LHCN-M2 (cell line): ENCODE data around the gene OR2D2. TPM values are rescaled to one million over a fixed set of nuclear protein-coding genes. Genes with fewer than 3 reads are reported as not detected.
A peak's percentile ranks its signal among the peaks of the same experiment; 100 is the strongest.
"Not testable (repeated sequence)": the region's sequence is repeated elsewhere in the genome, so short reads cannot be mapped to it uniquely, and the experiment has no call there.

Experiments used
- DNase-seq: peaks from one replicate; pipeline ENCODE4 v3.0.0-alpha.2; 2012; ENCODE audit warnings: low read depth
- polyA plus RNA-seq: library from polyadenylated mRNA; unstranded; fragments of >200 nt; gene quantifications from one replicate; pipeline ENCODE4 v1.2.1, GENCODE V29; 2012; ENCODE audit warnings: missing spikeins
- total RNA-seq: library from RNA; depleted of rRNA; stranded (reverse); fragments of >200 nt; gene quantifications from 2 replicates; pipeline ENCODE4 v1.2.3, GENCODE V29; 2014; rRNA removed

Gene OR2D2
- not detected in 2 replicates for total RNA-seq
- not detected for polyA plus RNA-seq

DNA sequence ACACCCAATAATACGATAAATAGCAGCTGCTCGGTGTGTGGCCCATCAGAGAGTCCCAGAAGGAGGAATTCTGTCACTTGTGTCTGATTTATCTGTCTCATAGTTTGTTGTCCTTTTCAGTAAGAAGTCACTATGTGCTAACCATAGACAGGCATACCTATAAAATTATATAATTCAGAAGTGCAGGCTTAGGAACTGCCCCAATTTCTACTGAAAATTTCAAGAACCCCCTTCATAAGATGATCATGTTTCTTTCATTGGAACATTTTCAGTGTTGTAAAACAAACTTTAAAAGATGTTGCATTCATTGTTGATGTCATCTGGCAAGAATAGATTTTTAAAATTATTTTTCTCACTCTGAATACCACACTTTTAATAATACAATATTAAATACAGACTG lies at the start of gene OR2D2:
Gene OR2D2, minus strand, starts transcription at position 101 of the 400 bp plus-strand sequence. Its CDS starts 0 bp downstream, at position 101.
- DNase-seq, result no peak

DNA sequence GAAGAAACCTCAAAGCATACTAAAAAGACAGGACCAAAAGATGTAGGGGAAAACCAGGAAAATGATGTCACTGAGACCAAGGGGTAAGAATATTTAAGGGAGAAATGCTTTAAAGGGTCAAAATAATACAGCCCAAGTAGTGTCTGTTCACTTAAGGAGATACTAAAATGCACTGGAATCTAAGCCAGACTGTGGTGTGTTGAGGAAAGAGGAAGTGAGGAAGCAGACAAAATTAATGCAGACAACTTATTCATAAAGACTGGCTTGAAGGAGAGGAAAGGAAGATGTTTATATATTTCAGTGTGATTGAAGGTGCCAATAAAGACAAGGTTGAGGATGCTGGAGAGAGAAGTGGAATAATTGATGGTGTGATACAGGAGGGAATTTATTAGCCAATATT lies 49.7 kb upstream of the OR2D2 start:
- DNase-seq, result no peak

GRCh38 chr11:6932145-6932544 lies 39.8 kb upstream of the OR2D2 start:
- DNase-seq, result no peak

DNA sequence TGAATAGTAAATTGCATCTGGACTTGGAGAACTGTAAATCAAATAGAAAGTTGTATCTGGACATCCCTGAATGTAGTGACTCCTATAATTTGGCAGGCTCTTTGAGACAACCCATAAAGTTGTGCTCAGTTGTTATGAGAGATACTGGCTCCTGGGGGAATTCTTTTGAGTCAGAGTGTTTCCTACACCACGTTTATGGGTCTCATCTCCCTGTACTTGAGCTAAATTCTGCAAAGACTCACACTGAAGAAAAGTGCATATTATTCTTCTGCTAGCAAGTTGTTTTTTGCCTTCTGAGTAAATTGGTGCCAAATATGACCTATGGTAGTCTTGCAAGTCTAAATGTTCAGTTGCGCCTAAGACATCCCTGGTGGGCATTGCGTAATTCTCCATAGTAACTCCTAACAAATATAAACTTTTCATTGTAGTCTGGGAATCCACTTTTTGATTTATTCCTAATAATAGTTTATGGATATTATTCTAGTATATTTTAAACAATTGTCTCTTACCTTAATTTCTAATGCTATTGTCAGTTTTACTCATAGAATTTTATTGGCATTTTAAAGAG lies 38.9 kb upstream of the OR2D2 start:
- DNase-seq, result no peak

- DNase-seq, result no peak
Observed at GRCh38 chr11:6928916-6929315, 36.6 kb upstream of the OR2D2 start.

DNA sequence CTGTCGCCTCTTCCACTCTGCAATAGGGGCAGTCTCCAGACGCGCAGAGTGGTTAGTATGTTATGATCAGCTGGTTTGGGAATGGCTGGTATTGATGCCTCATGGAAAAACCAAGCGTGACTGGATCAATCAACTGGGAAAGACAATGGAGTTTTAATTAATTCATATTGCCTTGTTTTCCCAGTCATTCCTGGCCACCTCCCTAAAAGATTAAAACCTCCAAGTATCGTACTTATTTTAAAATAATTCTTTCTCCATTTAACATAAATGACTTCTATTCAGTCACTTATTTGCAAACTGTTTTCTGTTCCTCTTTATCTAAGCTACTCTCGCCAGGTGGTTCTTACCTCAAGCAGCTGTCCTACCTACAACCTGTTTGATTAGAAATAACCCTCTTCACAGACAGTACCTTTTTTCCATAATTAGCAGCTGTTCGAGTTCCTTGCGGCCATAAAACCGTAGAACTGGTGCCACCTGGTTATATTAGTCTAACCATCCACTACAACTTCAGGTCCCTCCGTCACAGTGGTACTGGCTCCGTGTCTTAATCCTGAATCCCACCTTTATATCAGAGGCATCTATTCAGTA lies 34.8 kb upstream of the OR2D2 start:
- DNase-seq, result no peak

- peak; percentile 66 for DNase-seq
Observed at GRCh38 chr11:6926208-6927029, 34.1 kb upstream of the OR2D2 start, which contains the start of gene ZNF215. ZNF215 (plus strand) TSS chr11:6926426; CDS start chr11:6932273, 5,847 bp downstream.

DNA sequence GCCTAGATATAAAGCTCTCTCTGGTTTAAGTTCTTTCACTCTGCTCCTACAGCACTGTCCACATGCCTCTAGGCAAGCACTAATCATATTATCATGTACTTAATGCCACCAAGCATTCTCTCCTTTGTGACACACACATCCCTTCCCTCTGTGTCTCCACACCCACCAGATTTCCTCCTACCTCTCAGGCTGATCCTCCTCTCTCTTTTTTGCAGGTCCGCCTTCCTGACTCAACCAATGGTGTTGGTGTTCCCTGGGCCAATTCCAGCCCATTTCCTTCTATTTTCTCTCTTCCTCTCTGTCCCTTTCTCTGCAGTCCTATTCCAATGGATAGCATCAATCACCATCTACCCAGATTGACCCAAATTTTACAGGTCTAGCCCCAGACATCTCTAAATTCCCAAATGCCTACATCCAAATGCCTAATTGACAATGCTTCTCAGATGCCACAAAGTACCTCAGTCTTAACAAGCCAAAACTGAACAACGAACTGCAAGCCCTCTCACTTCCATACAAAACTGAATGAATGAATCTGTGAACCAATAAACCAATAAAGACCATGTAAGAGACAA lies 33.4 kb upstream of the OR2D2 start:
- DNase-seq, result no peak

DNA sequence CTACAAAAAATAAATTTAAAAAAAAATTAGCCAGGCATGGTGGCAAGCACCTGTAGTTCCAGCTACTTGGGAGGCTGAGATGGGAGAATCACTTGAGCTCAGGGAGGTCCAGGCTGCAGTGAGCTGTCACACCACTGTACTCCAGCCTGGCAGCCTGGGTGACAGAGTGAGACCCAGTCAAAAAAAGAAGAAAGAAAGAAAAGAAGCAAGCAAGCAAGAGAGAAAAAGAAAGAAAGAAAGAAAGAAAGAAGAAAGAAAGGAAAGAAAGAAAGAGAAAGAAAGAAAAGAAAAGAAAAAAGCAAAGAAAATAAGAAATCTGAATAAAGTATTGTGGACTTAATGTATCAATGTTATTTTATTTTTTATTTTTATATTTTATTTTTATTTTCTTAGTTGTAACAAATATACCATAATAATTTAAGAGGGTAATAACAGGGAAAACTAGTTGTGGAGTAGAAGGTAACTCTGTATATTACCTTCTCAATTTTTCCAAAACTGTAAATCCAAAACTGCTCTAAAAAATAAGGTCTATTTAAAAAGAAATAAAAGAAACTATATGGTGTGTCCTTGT lies 32.8 kb upstream of the OR2D2 start:
- DNase-seq, result no peak

GRCh38 chr11:6920702-6921101 lies 28.4 kb upstream of the OR2D2 start, which contains the start of gene OR2D3:
OR2D3 (plus strand) TSS chr11:6921002; CDS start chr11:6921002, 0 bp downstream.
- DNase-seq, result no peak

DNA sequence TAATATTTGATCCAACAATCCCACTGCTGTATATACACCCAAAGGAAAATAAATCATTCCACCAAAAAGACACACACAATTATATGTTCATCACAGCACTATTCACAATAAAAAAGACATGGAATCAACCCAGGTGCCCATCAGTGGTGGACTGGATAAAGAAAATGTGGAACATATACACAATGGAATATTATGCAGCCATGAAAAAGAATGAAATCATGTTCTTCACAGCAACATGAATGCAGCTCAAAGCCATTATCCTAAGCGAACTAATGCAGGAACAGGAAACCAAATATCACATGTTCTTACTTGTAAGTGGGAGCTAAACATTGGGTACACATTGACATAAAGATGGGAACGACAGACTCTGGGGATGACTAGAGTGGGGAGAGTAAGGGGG lies 27.4 kb upstream of the OR2D2 start:
- DNase-seq, result no peak

DNA sequence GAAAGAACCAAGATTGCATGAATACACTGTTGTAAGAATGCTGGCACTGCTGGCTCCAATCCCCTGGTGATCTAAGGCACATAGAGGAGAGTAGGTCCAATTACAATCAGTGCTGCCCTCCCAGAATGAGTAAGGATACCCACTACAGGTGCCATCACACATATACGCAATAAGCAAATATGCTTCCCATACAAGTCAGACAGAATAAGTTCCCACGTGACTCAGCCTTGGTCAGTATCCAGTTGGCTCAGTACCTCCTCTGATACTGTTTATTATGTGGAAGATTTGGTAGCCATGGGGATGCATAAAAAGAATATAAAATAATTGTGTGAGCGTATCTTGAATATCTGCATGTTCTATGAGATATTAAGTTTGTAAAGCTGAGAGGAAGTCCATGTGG lies 19.6 kb upstream of the OR2D2 start:
- DNase-seq, result peak; percentile 9

DNA sequence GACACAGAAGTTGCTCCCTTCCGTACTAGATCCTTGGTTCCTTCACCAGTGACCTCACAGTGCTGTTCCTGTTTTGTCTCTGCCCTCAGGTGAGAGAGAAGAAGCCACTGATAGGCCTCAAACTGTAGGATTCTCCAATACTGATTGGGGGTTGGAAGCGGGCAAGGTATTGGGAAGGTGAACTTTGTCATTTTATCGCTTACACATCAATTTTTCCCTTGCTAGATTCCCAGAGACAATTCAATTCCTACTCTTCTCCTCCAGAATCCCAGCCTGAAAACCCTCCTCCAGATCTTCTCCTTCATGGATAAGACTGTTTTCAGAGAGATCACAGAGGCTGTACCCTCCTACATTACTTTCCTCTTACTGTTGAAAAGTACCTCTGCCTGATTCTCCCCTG lies 19.1 kb upstream of the OR2D2 start:
- DNase-seq, result no peak

GRCh38 chr11:6904804-6905203 lies 12.5 kb upstream of the OR2D2 start:
- not testable (repeated sequence) for DNase-seq

DNA sequence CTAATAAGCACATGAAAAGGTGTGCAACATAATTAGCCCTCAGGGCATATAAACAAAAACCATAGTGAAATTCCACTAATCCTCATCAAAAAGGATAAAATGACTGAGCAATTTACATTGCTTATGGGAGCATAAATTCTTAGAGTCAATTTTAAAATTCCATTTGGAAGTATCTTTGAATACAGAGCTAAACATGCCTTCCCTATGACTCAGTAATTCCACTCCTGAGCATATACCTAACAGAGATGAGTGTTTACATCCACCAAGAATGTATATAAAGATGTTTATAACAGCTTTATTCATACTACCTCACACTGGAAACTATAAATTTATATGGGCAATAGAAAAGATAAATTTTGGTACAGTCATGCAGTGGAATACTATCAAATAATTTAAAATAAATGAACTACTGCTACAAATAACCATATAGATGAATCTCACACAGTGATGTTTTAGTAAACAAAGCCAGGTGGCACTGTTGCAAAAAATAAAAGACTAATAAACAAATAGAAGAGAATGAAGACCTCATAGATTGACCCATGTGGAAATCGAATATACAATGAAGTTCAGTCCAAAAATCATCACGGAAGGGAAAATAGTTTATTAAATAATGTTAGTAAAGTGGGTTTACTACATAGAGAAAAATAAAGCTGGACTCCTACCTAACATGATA lies 8.2 kb upstream of the OR2D2 start:
- DNase-seq, result no peak

DNA sequence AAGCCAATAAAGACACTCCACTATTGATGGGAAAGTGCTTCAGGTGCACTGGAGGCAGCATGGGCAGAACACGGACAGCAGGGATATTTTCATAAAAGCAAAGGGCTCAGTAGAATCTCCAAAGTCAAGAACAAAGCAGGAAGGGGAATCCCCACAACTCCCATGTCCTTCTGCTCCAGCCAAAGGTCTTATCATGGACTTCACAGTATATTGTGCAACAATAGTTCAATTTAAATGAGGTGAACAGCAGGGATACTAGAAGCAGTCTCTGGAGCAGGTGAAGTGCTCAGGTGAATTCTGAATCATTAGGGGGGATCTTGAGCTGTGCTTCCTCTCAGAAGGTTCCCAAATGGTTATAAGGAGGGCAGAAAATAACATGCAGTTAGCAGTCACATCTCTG lies 6.6 kb upstream of the OR2D2 start:
- no peak for DNase-seq

DNA sequence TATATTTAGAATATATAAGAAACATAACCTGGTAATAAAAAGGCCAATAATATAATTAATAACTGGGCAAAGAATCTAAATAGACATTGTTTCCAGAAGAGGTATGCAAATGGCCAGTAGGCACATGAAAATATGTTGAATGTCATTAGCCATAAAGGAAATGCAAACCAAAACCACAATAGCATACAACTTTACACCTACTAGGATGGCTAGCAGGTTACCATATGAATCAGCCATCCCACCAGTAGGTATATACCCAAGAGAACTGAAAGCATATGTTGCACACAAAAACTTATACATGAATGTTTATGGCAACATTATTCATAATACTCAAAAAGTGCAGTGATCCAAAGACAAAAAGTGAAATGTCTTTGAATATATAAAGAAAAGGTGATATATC lies 2.7 kb upstream of the OR2D2 start:
- DNase-seq, result no peak

GRCh38 chr11:6894097-6894496 lies 1.8 kb upstream of the OR2D2 start:
- no peak for DNase-seq

DNA sequence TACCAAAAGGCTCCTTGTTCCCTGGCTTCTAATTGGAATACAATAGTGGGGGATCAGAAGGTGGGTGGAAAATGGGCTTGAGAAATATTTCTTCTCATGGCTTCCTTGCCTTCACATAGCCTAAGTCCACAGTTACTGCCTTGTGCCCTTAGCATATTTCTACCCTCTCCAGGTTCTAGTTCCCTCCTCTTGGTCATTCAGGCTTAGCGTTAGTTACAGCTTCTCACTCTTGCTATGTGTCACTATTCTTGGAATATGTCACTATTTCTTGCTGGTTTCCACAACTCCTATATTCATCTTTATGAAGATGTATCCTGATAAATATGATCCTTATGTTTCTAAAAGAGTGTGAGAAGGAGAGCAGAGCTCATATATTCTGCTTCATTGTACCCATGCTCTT lies 2.5 kb downstream of the OR2D2 start:
- DNase-seq, result no peak

- no peak for DNase-seq
Observed at GRCh38 chr11:6888830-6889229, 3.5 kb downstream of the OR2D2 start.

DNA sequence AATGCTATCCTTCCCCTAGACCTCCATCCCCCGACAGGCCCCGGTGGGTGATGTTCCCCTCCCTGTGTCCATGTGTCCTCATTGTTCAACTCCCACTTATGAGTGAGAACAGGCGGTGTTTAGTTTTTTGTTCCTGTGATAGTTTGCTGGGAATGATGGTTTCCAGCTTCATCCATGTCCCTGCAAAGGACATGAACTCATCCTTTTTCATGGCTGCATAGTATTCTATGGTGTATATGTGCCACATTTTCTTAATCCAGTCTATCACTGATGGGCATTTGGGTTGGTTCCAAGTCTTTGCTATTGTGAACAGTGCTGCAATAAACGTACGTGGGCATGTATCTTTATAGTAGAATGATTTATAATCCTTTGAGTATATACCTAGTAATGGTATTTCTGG lies 4.6 kb downstream of the OR2D2 start:
- DNase-seq, result not testable (repeated sequence)
